MM.1S (cell line): ENCODE data around the gene MYCBP.

Source experiments
- CTCF ChIP-seq: fragments of 300-600 bp; sonication (generic); IDR thresholded peaks from 2 replicates; pipeline ENCODE4 v1.5.1; 2016; ENCODE audit warnings: antibody characterized with exemption, low read length, mixed read lengths
- EZH2 ChIP-seq: fragments of 300-600 bp; sonication (generic); optimal IDR thresholded peaks from 2 replicates; pipeline ENCODE3; 2017; ENCODE audit warnings: low read depth, mild to moderate bottlenecking, antibody characterized with exemption, low read length, mixed read lengths

- no peak for TF ChIP-seq CTCF
- TF ChIP-seq EZH2, result no peak
Measured at GRCh38 chr1:38896169-38896568, 23.0 kb upstream of the MYCBP start.
